ENCODE data around the gene ENTHD1. TPM values are rescaled to one million over a fixed set of nuclear protein-coding genes. Genes with fewer than 3 reads are reported as not detected.
"Not testable (repeated sequence)": the region's sequence is repeated elsewhere in the genome, so short reads cannot be mapped to it uniquely, and the experiment has no call there.

The ENTHD1 gene
- total RNA-seq, 1 experiment from 2014 or later = not detected

DNA sequence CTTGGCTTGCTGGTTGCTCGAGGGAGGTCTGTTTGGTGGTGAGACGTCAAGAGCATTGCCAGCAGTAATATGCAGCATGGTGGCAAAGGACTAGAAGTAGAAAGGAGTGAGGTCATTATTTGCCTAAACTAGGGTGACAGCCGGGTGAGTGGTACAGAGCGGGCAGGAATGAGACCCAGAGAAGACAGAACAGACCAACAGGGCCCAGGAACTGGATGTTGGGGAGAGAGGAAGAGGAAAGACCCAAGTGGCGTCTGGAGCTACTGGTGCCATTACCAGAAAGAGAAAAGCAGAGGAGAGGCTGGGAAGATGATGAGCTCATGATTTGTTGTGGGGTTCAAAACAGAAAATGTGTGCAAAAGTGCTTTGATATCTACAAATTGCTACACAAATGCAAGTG lies 158.7 kb downstream of the ENTHD1 start:
- H3K9me3 Mint-ChIP-seq = no peaks in the 10 kb centered on the region; a peak in 1 of 5 replicates
- no peak overlapping the region; a peak in 1 of 7 replicates for H3K27ac Mint-ChIP-seq
- no peak overlapping the region for H3K9ac ChIP-seq (ENCODE audit: extremely low read depth, insufficient read length, low read length)
- peaks cover 18% of the 10 kb centered on the region in 2 experiments for H3K4me1 Mint-ChIP-seq
- no peak overlapping the region for H2BK20ac ChIP-seq (ENCODE audit: low read depth, low read length, poor library complexity, severe bottlenecking)
- H3T11ph ChIP-seq (ENCODE audit: low read length) = no peak overlapping the region
- TF ChIP-seq, protein P1, sequence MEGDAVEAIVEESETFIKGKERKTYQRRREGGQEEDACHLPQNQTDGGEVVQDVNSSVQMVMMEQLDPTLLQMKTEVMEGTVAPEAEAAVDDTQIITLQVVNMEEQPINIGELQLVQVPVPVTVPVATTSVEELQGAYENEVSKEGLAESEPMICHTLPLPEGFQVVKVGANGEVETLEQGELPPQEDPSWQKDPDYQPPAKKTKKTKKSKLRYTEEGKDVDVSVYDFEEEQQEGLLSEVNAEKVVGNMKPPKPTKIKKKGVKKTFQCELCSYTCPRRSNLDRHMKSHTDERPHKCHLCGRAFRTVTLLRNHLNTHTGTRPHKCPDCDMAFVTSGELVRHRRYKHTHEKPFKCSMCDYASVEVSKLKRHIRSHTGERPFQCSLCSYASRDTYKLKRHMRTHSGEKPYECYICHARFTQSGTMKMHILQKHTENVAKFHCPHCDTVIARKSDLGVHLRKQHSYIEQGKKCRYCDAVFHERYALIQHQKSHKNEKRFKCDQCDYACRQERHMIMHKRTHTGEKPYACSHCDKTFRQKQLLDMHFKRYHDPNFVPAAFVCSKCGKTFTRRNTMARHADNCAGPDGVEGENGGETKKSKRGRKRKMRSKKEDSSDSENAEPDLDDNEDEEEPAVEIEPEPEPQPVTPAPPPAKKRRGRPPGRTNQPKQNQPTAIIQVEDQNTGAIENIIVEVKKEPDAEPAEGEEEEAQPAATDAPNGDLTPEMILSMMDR (conservative IDR thresholded peaks at IDR 0.05) = no peak
- H3K27me3 Mint-ChIP-seq (ENCODE audit: low read depth) = peaks cover 2% of the 10 kb centered on the region
- no peak overlapping the region for H3K4ac ChIP-seq (ENCODE audit: low read depth, low read length)
- no peak overlapping the region for H3K23ac ChIP-seq (ENCODE audit: insufficient read length, low read depth, low read length)
- no peak overlapping the region for H2BK12ac ChIP-seq (ENCODE audit: insufficient read length, low read depth, low read length)
- no peak overlapping the region for H3K4me3 Mint-ChIP-seq
- H3K36me3 Mint-ChIP-seq (ENCODE audit: insufficient read depth in 1 of 3, low read depth in 3 of 3) = no peaks in the 10 kb centered on the region
- no peak overlapping the region for H3K14ac ChIP-seq (ENCODE audit: insufficient read depth, low read length)
- no CpG with 5 or more reads among the region's 5 CpGs for WGBS (ENCODE audit: extremely low coverage, insufficient read length, low lambda C conversion rate)
- H3K79me2 ChIP-seq (ENCODE audit: insufficient read depth, low read length) = no peaks in the 10 kb centered on the region
- no peaks in the 10 kb centered on the region for H3K27me3 ChIP-seq (ENCODE audit: insufficient read depth, low read length)
- H3K4me2 ChIP-seq (ENCODE audit: insufficient read depth, insufficient read length, low read length) = no peak overlapping the region
- H2BK120ac ChIP-seq (ENCODE audit: low read depth, low read length, poor library complexity, severe bottlenecking) = no peak overlapping the region
- no peak overlapping the region for H3K27ac ChIP-seq (ENCODE audit: insufficient read length, low read depth, low read length)
- H3K9me3 ChIP-seq (ENCODE audit: control insufficient read depth, low read depth, low read length) = no peaks in the 10 kb centered on the region
- no peak overlapping the region for H3K56ac ChIP-seq (ENCODE audit: insufficient read length, low read depth, low read length)
- H4K91ac ChIP-seq (ENCODE audit: insufficient read length, low read depth, low read length) = no peak overlapping the region
- no peak overlapping the region for H4K5ac ChIP-seq (ENCODE audit: insufficient read length, low read depth, low read length)
- H3K79me1 ChIP-seq (ENCODE audit: insufficient read depth, low read depth, low read length, poor library complexity, severe bottlenecking) = no peaks in the 10 kb centered on the region
- no peaks in the 10 kb centered on the region; the same call in 1 of the 2 replicates for H3K4me1 ChIP-seq (ENCODE audit: insufficient read depth, low read length)
- H4K20me1 ChIP-seq (ENCODE audit: control insufficient read depth, insufficient read depth, insufficient read length) = no peaks in the 10 kb centered on the region
- H4K8ac ChIP-seq (replicated peaks; ENCODE audit: insufficient read length, low read depth, low read length) = no peak overlapping the region
- no peak overlapping the region for H2BK5ac ChIP-seq (ENCODE audit: insufficient read length, low read length)
- H3K18ac ChIP-seq (ENCODE audit: insufficient read length, low read depth, low read length) = no peak overlapping the region
- no peak overlapping the region for H2AFZ ChIP-seq (ENCODE audit: low read length)
- no peak overlapping the region for H2BK15ac ChIP-seq (ENCODE audit: low read depth, low read length)
- H3K23me2 ChIP-seq (ENCODE audit: insufficient read length, low read depth, low read length, poor library complexity, severe bottlenecking) = no peaks in the 10 kb centered on the region
- H2AK5ac ChIP-seq (ENCODE audit: insufficient read length, low read length) = no peak overlapping the region
- no peak for DNase-seq

GRCh38 chr22:39734046-39734445 lies 159.5 kb downstream of the ENTHD1 start:
- H3K23me2 ChIP-seq (ENCODE audit: insufficient read length, low read depth, low read length, poor library complexity, severe bottlenecking); H3T11ph ChIP-seq (ENCODE audit: low read length); H3K18ac ChIP-seq (ENCODE audit: insufficient read length, low read depth, low read length); H3K79me1 ChIP-seq (ENCODE audit: insufficient read depth, low read depth, low read length, poor library complexity, severe bottlenecking); H3K14ac ChIP-seq (ENCODE audit: insufficient read depth, low read length); H3K9me3 ChIP-seq (ENCODE audit: control insufficient read depth, low read depth, low read length); H2AFZ ChIP-seq (ENCODE audit: low read length); H2AK5ac ChIP-seq (ENCODE audit: insufficient read length, low read length); H2BK15ac ChIP-seq (ENCODE audit: low read depth, low read length); H4K20me1 ChIP-seq (ENCODE audit: control insufficient read depth, insufficient read depth, insufficient read length); H3K79me2 ChIP-seq (ENCODE audit: insufficient read depth, low read length); H4K8ac ChIP-seq (replicated peaks; ENCODE audit: insufficient read length, low read depth, low read length); H2BK20ac ChIP-seq (ENCODE audit: low read depth, low read length, poor library complexity, severe bottlenecking); H2BK12ac ChIP-seq (ENCODE audit: insufficient read length, low read depth, low read length); H2BK5ac ChIP-seq (ENCODE audit: insufficient read length, low read length); H3K27me3 Mint-ChIP-seq (ENCODE audit: low read depth); H4K91ac ChIP-seq (ENCODE audit: insufficient read length, low read depth, low read length); H3K4me1 ChIP-seq (ENCODE audit: insufficient read depth, low read length); H3K27ac Mint-ChIP-seq; H3K23ac ChIP-seq (ENCODE audit: insufficient read length, low read depth, low read length); H3K9ac ChIP-seq (ENCODE audit: extremely low read depth, insufficient read length, low read length); H3K4me3 Mint-ChIP-seq; H3K56ac ChIP-seq (ENCODE audit: insufficient read length, low read depth, low read length); DNase-seq; H3K9me3 Mint-ChIP-seq; H2BK120ac ChIP-seq (ENCODE audit: low read depth, low read length, poor library complexity, severe bottlenecking); H3K4me2 ChIP-seq (ENCODE audit: insufficient read depth, insufficient read length, low read length); H3K36me3 Mint-ChIP-seq (ENCODE audit: insufficient read depth in 1 of 3, low read depth in 3 of 3); H3K27ac ChIP-seq (ENCODE audit: insufficient read length, low read depth, low read length); H3K27me3 ChIP-seq (ENCODE audit: insufficient read depth, low read length); H4K5ac ChIP-seq (ENCODE audit: insufficient read length, low read depth, low read length); H3K4ac ChIP-seq (ENCODE audit: low read depth, low read length): not testable (repeated sequence)
- H3K4me1 Mint-ChIP-seq = peaks cover 17 to 21% of the 10 kb centered on the region in 2 experiments
- WGBS (ENCODE audit: extremely low coverage, insufficient read length, low lambda C conversion rate) = no CpG with 5 or more reads among the region's 1 CpG
